HCEC 1CT (cell line): ENCODE data around the gene WHRN.

ENCODE experiments used
- DNase-seq: peaks from one replicate; pipeline ENCODE4 v3.0.0-alpha.2; 2017

WHRN gene

DNA sequence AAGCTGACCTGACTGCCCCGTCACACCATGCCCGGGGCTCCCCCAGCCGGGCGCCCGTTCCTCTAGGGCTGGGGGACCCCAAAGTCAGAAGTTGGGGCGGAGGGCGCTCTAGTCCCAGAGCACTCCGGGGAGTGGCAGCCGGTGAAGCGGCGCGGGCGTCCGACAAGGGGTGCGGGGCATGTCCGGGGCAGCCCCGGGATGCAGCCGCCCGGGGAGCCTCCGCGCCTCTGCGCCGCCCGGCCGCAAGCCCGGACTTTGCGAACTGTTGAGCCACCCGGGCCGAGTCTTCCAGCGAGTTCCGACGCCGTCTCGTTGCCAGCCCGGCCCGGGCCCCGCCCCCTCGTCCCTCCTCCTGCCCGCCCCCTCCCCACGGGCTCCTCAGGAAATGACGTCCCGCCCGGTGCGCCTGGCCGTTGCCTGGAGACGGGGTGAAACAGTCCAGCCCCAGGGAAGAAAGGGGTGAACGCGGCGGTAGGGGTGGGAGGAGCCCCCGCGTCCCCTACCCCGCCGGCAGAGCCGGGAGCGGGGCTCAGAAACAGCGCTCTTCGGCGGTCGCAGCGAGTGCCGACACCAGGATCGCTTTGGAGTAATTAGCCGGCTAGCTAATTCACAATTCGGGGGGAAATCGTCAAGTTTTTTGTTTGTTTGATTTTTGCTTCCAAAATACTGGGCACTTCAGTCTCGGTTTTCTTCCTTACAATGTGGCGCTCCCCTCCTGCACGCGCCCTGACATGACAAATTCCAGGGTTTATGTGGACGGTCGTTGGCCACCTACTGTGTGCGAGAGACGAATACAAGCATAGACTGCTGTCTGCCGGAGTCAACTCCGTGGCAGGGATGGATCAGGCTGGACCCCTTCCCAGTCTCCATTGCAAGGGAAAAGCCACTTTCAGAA is at the start of gene WHRN:
WHRN (minus strand) TSS at position 287 of the 895 bp plus-strand sequence. CDS start 672 bp downstream, outside the sequence.
- peak; percentile 88 for DNase-seq

GRCh38 chr9:114553202-114553601 is 47.9 kb upstream of the WHRN start:
- DNase-seq: no peak

DNA sequence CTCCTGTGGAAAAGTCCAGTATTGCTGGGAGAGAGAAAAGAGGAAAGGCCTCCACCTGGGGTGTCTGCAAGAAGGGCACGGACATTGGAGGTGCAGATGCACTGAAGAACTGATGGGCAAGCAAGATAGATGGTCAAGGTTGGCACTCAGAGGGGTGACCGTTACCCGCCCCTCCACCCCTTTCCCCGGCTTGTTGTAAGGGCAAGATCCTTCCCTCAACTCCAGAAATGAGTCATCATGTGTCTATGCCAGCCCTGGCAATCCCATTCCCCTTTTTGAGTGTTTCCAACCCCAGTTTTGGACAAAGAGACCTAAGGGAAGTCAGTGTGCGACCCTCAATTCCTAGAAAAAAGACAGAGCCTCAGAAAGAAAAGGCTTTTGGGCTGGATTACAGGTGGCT is 47.4 kb upstream of the WHRN start:
- no peak for DNase-seq

DNA sequence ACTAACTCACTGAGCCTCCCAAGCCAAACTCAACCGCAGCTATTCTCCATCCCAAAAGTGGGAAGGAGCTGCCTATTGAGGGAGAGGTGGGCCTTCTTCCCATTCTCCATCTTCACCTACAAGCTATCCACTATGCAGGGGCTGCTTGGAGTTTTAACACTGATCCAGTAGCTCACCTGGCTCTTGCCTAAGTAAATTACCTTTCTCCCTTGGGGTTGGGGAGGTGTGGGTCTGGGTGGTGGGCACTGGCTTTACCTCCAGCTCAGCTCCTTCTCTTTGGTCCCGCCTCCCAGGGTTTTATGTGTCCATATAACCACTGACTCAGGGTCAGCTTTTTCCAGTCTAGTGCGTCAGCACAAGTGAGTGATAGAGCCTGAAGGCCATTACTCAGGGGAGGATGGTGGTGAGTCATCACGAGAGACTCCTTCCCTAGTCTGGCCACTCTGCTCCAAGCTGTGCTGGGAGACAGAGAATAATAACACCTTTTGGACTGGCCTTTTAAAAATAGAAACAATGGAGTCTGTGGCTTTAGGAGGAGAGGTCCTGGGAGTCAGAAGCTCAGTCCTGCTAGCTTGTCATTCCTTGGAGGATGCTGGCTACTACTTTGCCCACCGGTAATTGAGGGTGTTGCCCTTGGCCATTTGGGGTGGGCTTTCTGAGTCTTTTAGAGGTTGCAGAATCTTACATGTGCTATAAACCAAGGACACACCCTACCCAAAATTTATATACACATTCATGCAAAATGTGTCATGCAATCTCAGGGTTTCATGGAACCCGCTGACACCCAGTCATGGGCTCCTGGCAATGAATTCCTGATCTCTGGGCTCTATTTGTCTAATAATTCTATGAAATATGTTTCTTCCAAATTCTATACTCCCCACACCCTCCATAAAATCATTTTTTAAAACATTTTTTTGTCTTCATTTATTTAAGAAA is 46.7 kb upstream of the WHRN start:
- DNase-seq: peak; percentile 97

DNA sequence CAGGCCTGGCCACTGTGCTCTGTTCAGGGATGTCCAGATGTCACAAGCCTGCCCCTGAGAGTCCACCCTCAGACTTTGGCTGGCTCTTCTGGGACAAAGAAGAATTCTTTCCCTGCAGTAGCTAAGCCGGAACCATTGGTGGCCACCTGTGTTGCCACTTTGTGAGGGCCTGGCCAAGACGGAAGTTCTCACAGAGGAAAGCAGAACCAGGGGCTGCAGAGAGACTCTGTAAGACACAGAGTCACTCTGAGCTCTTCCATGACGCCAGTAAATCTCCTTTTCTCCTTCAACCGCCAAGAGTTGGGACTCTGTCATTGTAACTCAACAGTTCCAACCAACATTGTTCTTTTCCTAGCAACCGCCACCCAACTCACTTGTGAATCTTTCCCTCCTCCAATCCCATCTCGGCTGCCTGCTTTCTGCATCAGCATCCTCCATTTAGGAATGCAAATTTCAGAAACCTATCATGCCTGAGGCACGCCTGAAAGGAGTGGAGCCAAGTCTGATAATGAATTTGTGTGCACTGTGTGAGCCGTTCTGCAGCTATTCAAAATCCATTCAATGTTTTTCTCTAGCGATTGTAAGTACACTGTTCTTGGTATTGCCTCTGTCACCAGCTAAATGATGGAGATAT is 44.5 kb upstream of the WHRN start:
- DNase-seq: no peak

DNA sequence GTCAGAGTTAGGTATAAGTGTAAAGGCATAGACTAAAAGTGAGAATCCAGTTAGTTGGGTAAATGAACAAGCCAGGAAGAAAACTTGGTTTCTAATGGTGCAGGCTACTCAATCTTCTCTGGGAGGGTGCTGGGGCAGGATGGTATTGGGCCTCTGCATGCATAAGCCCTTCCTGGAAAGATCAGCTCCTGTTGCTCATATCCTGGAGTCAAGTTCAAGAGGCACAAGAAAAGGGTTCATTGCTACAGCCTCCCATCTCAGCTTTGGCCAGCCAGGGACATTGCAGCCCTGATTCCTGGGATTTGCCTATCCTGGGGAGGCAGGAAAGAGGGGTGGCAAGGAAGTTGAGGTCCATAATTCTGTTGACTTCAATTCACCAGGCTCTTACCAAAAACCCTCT is 41.6 kb upstream of the WHRN start:
- peak; percentile 18 for DNase-seq

- no peak for DNase-seq
Measured at GRCh38 chr9:114545055-114545454, 39.8 kb upstream of the WHRN start.

DNA sequence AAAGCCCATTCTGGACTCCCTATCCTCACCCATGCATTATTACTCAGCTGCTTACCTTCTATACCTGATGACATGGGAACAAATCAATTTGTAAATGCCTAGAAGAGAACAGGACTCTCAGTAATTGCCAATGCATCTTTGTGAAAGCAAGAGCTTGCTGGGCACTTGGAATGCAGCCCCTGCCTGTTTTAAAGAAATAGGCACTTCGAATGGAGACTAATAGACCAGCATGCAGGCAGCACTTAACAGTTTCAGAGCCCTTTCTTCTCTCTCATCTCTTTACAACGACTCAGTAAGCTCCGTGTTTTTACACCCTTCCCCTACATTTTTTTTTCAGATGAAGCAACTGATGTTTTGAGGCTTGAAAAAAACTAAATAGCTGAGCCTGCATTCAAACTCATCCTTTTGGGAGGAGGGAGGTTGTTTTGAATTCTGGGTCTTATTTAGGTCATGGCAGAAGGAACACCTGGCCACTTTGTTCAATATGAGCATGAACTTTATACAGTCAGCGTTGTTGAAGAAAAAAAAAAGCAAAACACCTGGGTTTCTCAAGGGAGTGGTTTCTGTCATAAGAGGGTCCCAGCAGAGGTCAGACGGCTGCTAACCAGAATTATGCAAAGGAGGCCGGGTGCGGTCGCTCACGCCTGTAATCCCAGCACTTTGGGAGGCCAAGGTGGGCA is 34.6 kb upstream of the WHRN start:
- no peak for DNase-seq

GRCh38 chr9:114538241-114538640 is 33.0 kb upstream of the WHRN start:
- DNase-seq: no peak

DNA sequence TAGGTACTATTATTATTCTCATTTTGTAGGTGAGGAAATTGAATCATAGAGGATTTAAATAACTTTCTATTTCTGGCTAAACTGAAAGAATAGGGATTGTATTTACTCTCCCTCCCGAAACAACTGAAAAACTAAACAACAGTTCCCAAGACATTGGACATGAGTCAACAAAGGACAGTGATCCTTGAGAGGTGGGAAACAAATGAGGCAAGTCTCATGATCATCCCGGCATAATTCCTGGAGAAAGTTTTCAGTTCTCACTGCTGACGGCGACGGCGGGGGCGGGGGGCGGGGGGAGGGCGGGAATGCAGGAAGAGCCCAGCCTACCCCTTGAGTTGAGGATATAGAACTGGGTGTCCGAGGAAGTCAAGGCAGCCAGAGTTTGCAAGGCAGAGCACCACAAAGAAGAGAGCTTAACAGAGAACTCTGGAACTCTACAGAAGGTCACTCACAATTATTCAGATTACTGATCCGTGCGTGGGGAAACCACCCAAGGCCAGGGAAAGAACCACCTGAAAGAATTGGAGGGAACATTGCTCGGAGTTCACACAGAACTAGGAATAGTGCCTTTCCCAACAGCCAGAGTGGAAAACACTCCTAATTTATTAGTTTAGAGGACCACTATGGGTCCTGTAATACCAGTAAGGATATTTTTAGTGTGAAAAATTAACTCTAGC is 27.4 kb upstream of the WHRN start:
- DNase-seq: no peak

GRCh38 chr9:114529285-114529684 is 24.0 kb upstream of the WHRN start:
- no peak for DNase-seq

- no peak for DNase-seq
Measured at GRCh38 chr9:114526807-114527206, 21.5 kb upstream of the WHRN start.

GRCh38 chr9:114525513-114525912 is 20.2 kb upstream of the WHRN start:
- DNase-seq: peak; percentile 88

DNA sequence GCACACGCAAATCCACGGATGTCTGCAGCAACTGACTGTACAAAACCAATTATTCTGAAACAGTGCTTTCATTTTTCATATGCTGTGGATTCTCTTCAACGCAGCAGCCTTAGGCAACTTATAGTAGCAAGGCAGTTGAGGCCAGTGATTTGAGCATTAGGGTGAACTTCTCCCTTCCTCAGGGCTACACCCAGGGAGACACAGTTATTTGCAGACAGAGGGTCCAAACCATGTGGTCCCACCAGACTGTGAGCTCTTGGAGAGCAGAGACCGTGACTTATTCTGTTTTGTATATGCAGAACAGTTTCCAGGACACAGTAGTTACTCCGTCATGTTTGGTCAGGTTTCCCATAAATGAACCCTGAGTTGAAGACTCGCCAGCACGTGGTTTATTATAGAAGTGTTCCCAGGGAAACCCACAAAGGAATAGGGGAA is 19.0 kb upstream of the WHRN start:
- DNase-seq: no peak

DNA sequence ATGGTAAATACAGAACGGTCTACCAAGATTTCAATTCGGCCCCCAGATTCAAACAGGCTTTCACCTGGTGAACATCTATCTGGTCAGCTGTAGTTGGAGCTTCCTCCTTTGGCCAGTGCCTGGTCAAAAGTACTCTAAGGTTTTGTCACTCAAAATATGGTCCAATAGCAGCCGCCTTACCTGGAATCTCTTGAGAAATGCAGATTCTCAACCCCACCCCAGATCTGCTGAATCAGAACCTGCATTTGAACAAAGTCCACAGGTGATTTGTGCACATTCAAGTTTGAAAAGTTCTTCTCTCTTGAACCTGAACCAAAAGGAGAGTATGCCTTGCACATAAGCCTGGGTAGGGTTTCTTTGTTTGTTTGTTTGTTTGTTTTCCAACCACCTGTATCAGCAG is 17.6 kb upstream of the WHRN start:
- no peak for DNase-seq

- DNase-seq: no peak
Measured at GRCh38 chr9:114522286-114522685, 17.0 kb upstream of the WHRN start.

GRCh38 chr9:114521846-114522245 is 16.6 kb upstream of the WHRN start:
- peak; percentile 17 for DNase-seq

DNA sequence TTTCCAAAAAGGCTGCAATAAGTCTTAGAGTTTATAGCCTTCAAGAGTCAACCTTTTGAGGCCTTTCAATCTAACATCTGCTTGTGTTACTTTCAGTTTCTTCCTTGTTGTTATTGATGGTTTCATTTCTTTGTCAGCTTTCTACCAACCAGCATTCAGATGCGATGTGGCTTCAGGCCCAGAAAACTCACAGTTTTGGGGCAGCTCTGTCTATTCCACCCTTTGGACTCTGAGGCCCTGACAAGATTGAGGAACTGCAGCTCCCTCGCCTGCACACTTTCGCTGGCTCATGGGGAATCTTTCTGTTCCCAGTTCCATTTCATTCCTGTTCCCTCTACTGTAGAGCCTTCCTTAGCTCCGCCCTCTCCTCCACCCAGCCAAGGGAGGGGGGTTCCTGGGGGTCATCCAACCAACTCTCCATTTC is 13.3 kb upstream of the WHRN start:
- DNase-seq: no peak

- no peak for DNase-seq
Measured at GRCh38 chr9:114518120-114518519, 12.8 kb upstream of the WHRN start.

DNA sequence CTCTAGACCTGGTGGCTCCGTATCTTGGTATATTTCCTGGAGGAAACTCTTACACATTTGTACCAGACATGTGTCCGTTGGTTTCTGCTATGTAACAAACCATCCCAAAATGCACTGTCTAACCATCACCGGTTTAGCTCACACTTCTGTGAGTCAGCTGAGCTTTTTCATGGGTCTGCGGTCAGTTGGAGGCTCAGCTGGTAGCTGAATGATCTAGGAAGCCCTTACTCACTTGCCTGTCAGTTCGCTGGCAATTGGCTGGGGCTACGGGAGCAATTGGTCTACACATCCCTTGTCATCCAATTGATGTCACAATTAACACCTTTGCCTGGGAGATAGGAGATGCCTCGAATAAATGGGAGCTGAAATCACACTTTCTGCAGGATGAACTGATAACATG is 11.6 kb upstream of the WHRN start:
- peak; percentile 86 for DNase-seq

GRCh38 chr9:114515528-114515927 is 10.3 kb upstream of the WHRN start:
- no peak for DNase-seq

GRCh38 chr9:114513959-114514267 is 8.6 kb upstream of the WHRN start:
- DNase-seq: no peak
